ENCODE data around the gene HSPA1A. TPM values are rescaled to one million over a fixed set of nuclear protein-coding genes. Genes with fewer than 3 reads are reported as not detected.
"Not testable (repeated sequence)": the region's sequence is repeated elsewhere in the genome, so short reads cannot be mapped to it uniquely, and the experiment has no call there.

HSPA1A gene
- total RNA-seq, 1 experiment from 2014 or later, result 57.2 TPM

GRCh38 chr6:31836474-31837368 lies 21.4 kb downstream of the HSPA1A start:
- TF ChIP-seq ZNF396 (CRISPR knock-in tag; IDR thresholded peaks at IDR 0.05; ENCODE audit: borderline replicate concordance), result no peak
- TF ChIP-seq GABPB1 (CRISPR knock-in tag; IDR thresholded peaks at IDR 0.05), result no peak
- Mint-ChIP-seq H3K4me1 (peaks cover 28% of the 10 kb centered on the region), H3K36me3 (peaks cover 64% of the 10 kb centered on the region), H3K27ac (peak overlapping the region; percentile 100), H3K4me3 (peak overlapping the region; percentile 99), H3K27me3 (ENCODE audit: low read depth) (no peaks in the 10 kb centered on the region), H3K9me3 (no peaks in the 10 kb centered on the region)
- ChIA-PET CTCF (interaction anchor here (0.7 to 2.1 kb wide), 2 partner anchors 26 to 45 kb away, joined by 3 to 6 read pairs; partner anchors contain the start of gene NEU1), POLR2A (interaction anchor here (1.6 kb wide), 1 partner anchor 21 kb away, joined by 4 read pairs; the partner anchor contains the start of genes HSPA1A and HSPA1L)
- DNase-seq (ENCODE audit: low spot score) (no peak), ATAC-seq (no peak)

GRCh38 chr6:31837369-31838113 lies 22.2 kb downstream of the HSPA1A start:
- DNase-seq (ENCODE audit: low spot score), result no peak
- Mint-ChIP-seq H3K9me3 (no peaks in the 10 kb centered on the region), H3K4me1 (peaks cover 28% of the 10 kb centered on the region), H3K36me3 (peaks cover 64% of the 10 kb centered on the region), H3K27me3 (ENCODE audit: low read depth) (no peaks in the 10 kb centered on the region), H3K27ac (peak overlapping the region; percentile 100), H3K4me3 (peak overlapping the region; percentile 99)
- peak; percentile 13; the same call in 1 of the 2 replicates for TF ChIP-seq ZNF532 (CRISPR knock-in tag; IDR thresholded peaks at IDR 0.05; ENCODE audit: borderline replicate concordance)
- no peak for TF ChIP-seq ATF6 (CRISPR knock-in tag; IDR thresholded peaks at IDR 0.05)
- peak; percentile 46; the same call in 1 of the 2 replicates for TF ChIP-seq EMX1 (CRISPR knock-in tag; IDR thresholded peaks at IDR 0.05)
- TF ChIP-seq RORB (CRISPR knock-in tag; IDR thresholded peaks at IDR 0.05), result no peak
- no peak for ATAC-seq
- ChIA-PET POLR2A (interaction anchor here (1.6 kb wide), 1 partner anchor 22 kb away, joined by 4 read pairs; the partner anchor contains the start of genes HSPA1A and HSPA1L), CTCF (interaction anchor here (0.7 to 1.3 kb wide), 2 partner anchors 42 to 46 kb away, joined by 3 read pairs; partner anchors contain the start of gene VARS1)

GRCh38 chr6:31838114-31838553 lies 22.8 kb downstream of the HSPA1A start:
- DNase-seq (ENCODE audit: low spot score); H3K27me3 Mint-ChIP-seq (ENCODE audit: low read depth); H3K9me3 Mint-ChIP-seq; ATAC-seq: not testable (repeated sequence)
- POLR2A ChIA-PET, result interaction anchor here (0.9 kb wide), 1 partner anchor 72 kb away, joined by 3 read pairs; no protein-coding TSS in a partner anchor
- H3K4me1 Mint-ChIP-seq, result peaks cover 28% of the 10 kb centered on the region
- H3K27ac Mint-ChIP-seq, result peak overlapping the region; percentile 100; the same call in 1 of the 2 replicates
- peak overlapping the region; percentile 99 for H3K4me3 Mint-ChIP-seq
- H3K36me3 Mint-ChIP-seq, result peaks cover 64% of the 10 kb centered on the region
- CTCF ChIA-PET, result interaction anchor here (1.3 to 1.4 kb wide), 3 partner anchors 42 to 68 kb away, joined by 3 to 6 read pairs (median 4); partner anchors contain the start of gene VARS1

GRCh38 chr6:31838968-31839367 lies 23.6 kb downstream of the HSPA1A start:
- ChIA-PET CTCF (interaction anchor here (1.3 to 1.4 kb wide), 3 partner anchors 43 to 69 kb away, joined by 3 to 6 read pairs (median 4); partner anchors contain the start of gene VARS1), POLR2A (interaction anchor here (0.7 to 1.3 kb wide), 3 partner anchors 43 to 302 kb away, joined by 3 to 4 read pairs (median 3); partner anchors contain the start of gene VARS1)
- TF ChIP-seq ATF6 (CRISPR knock-in tag; IDR thresholded peaks at IDR 0.05) (no peak), ZNF121 (CRISPR knock-in tag; IDR thresholded peaks at IDR 0.05) (peak; percentile 16; the same call in 1 of the 2 replicates)
- Mint-ChIP-seq H3K27ac (peak overlapping the region; percentile 49; the same call in 1 of the 2 replicates), H3K36me3 (peaks cover 64% of the 10 kb centered on the region), H3K4me3 (peak overlapping the region; percentile 99), H3K4me1 (peaks cover 28% of the 10 kb centered on the region), H3K9me3 (no peaks in the 10 kb centered on the region), H3K27me3 (ENCODE audit: low read depth) (no peaks in the 10 kb centered on the region)
- no peak for ATAC-seq
- DNase-seq (ENCODE audit: low spot score), result no peak

Data from WTC11 (cell line).